ENCODE data around the gene USPL1. TPM values are rescaled to one million over a fixed set of nuclear protein-coding genes. Genes with fewer than 3 reads are reported as not detected.

The USPL1 gene
- total RNA-seq (2021) (14.3 to 15.9 TPM (median 15.4 TPM) in 3 replicates), Bru-seq, nascent RNA (percentile 89 among the genes with signal in this experiment)
- long read RNA-seq, experiment 1, transcript USPL1-201 (9 exons, 3,814 nt) = major isoform, 49 of 124 reads
- long read RNA-seq, experiment 1, partial matches to known transcripts = 9 of 124 reads
- long read RNA-seq, experiment 1, other reads (novel, unspliced or antisense) = 66 of 124 reads
- long read RNA-seq, experiment 2, transcript USPL1-201 (9 exons, 3,814 nt) = major isoform, 5 of 25 reads
- long read RNA-seq, experiment 2, partial matches to known transcripts = 11 of 25 reads
- long read RNA-seq, experiment 2, other reads (novel, unspliced or antisense) = 9 of 25 reads
- long read RNA-seq, experiment 3, partial matches to known transcripts = 2 of 7 reads
- long read RNA-seq, experiment 3, other reads (novel, unspliced or antisense) = 3 of 7 reads

DNA sequence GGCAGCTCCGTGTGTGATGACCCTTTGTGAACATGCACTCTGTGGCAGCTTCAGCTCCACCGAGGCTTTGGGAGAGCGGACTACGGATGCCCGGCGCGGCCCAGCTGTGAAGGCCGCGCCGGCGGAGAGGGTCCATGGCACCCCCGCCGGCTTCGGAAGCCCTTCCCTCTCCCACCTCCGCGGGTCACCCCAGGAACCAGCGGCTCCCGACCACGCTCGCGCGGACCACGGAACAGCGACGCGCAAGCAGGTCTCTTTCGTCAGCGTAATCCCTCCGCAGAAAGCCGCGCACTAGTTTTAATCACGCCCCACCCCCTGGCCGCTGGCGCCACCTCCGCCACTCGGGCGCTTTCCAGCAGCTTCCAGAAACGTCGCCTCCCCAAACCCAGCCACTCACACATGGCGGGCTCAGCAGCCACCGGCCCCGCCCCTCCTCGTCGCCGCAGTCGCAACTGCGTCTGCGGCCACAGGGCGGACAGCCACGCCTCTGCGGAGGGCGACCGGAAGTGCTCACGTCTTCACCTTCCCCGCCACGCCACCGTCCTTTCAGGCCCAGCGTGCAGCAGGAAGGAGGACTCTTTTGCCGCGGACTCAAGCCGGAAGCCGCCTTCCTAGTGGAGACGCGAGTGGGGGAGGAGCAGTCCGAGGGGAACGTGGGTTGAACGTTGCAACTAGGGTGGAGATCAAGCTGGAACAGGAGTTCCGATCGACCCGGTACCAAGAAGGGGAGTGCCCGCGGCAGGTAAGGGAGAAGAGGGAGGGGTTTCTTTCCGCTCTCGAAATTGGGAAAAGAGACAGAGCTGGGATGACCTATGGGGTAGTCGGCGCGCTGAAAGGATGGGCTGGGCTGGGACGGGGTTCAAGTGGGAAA is at the start of gene USPL1:
TSS of gene USPL1 (plus strand) at position 606 of the 871 bp plus-strand sequence. CDS start 3,221 bp downstream, outside the sequence.
- H3K27me3 Mint-ChIP-seq (ENCODE audit: low read depth) = no peaks in the 10 kb centered on the region
- POLR2A ChIA-PET = interaction anchor here (0.6 to 1.5 kb wide), 7 partner anchors 96 to 485 kb away, joined by 3 to 4 read pairs (median 3); partner anchors contain the start of gene HMGB1
- no peak within 1 kb of the TSS for H3K27ac Mint-ChIP-seq
- CTCF ChIA-PET = interaction anchor here (0.7 to 1.2 kb wide), 4 partner anchors 36 to 485 kb away, joined by 3 to 4 read pairs (median 3); no protein-coding TSS in a partner anchor
- no peaks in the 10 kb centered on the region for H3K9me3 Mint-ChIP-seq
- peaks cover 9% of the 10 kb centered on the region for H3K4me1 Mint-ChIP-seq
- H3K36me3 Mint-ChIP-seq = peaks cover 4% of the 10 kb centered on the region; the same call in 1 of the 2 replicates
- no peak within 1 kb of the TSS for H3K4me3 Mint-ChIP-seq
- ATAC-seq (peak; percentile 94), DNase-seq (ENCODE audit: low spot score) (peak; percentile 96)
- peak; percentile 66; the same call in 1 of the 2 replicates for TF ChIP-seq JUN (CRISPR knock-in tag; IDR thresholded peaks at IDR 0.05)
- TF ChIP-seq, protein P1, sequence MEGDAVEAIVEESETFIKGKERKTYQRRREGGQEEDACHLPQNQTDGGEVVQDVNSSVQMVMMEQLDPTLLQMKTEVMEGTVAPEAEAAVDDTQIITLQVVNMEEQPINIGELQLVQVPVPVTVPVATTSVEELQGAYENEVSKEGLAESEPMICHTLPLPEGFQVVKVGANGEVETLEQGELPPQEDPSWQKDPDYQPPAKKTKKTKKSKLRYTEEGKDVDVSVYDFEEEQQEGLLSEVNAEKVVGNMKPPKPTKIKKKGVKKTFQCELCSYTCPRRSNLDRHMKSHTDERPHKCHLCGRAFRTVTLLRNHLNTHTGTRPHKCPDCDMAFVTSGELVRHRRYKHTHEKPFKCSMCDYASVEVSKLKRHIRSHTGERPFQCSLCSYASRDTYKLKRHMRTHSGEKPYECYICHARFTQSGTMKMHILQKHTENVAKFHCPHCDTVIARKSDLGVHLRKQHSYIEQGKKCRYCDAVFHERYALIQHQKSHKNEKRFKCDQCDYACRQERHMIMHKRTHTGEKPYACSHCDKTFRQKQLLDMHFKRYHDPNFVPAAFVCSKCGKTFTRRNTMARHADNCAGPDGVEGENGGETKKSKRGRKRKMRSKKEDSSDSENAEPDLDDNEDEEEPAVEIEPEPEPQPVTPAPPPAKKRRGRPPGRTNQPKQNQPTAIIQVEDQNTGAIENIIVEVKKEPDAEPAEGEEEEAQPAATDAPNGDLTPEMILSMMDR (IDR thresholded peaks at IDR 0.05) = no peak
- TF ChIP-seq, protein P2, sequence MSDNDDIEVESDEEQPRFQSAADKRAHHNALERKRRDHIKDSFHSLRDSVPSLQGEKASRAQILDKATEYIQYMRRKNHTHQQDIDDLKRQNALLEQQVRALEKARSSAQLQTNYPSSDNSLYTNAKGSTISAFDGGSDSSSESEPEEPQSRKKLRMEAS (CRISPR knock-in tag; IDR thresholded peaks at IDR 0.05) = peak; percentile 97
- TF ChIP-seq NR1H2 (CRISPR knock-in tag; IDR thresholded peaks at IDR 0.05) = no peak
- no peak for TF ChIP-seq JAZF1 (CRISPR knock-in tag; IDR thresholded peaks at IDR 0.05)
- TF ChIP-seq MXD4 (CRISPR knock-in tag; IDR thresholded peaks at IDR 0.05; ENCODE audit: borderline replicate concordance) = no peak
- no peak for TF ChIP-seq FOXJ3 (CRISPR knock-in tag; IDR thresholded peaks at IDR 0.05; ENCODE audit: borderline replicate concordance)
- TF ChIP-seq GRHL2 (CRISPR knock-in tag; IDR thresholded peaks at IDR 0.05; ENCODE audit: insufficient replicate concordance, severe bottlenecking) = no peak
- no peak for TF ChIP-seq ZNF416 (CRISPR knock-in tag; IDR thresholded peaks at IDR 0.05)
- TF ChIP-seq, protein P3, sequence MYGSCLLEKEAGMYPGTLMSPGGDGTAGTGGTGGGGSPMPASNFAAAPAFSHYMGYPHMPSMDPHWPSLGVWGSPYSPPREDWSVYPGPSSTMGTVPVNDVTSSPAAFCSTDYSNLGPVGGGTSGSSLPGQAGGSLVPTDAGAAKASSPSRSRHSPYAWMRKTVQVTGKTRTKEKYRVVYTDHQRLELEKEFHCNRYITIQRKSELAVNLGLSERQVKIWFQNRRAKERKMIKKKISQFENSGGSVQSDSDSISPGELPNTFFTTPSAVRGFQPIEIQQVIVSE (CRISPR knock-in tag; IDR thresholded peaks at IDR 0.05; ENCODE audit: borderline replicate concordance) = no peak
- TF ChIP-seq ZNF671 (CRISPR knock-in tag; IDR thresholded peaks at IDR 0.05) = no peak
- peak; percentile 76; the same call in 1 of the 2 replicates for TF ChIP-seq NR3C1 (CRISPR knock-in tag; conservative IDR thresholded peaks at IDR 0.05; ENCODE audit: low read depth)
- TF ChIP-seq, protein P4, sequence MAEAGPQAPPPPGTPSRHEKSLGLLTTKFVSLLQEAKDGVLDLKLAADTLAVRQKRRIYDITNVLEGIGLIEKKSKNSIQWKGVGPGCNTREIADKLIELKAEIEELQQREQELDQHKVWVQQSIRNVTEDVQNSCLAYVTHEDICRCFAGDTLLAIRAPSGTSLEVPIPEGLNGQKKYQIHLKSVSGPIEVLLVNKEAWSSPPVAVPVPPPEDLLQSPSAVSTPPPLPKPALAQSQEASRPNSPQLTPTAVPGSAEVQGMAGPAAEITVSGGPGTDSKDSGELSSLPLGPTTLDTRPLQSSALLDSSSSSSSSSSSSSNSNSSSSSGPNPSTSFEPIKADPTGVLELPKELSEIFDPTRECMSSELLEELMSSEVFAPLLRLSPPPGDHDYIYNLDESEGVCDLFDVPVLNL (CRISPR knock-in tag; IDR thresholded peaks at IDR 0.05; ENCODE audit: borderline replicate concordance, low read depth) = no peak
- TF ChIP-seq ATF1 (CRISPR knock-in tag; IDR thresholded peaks at IDR 0.05) = no peak
- TF ChIP-seq, protein P5, sequence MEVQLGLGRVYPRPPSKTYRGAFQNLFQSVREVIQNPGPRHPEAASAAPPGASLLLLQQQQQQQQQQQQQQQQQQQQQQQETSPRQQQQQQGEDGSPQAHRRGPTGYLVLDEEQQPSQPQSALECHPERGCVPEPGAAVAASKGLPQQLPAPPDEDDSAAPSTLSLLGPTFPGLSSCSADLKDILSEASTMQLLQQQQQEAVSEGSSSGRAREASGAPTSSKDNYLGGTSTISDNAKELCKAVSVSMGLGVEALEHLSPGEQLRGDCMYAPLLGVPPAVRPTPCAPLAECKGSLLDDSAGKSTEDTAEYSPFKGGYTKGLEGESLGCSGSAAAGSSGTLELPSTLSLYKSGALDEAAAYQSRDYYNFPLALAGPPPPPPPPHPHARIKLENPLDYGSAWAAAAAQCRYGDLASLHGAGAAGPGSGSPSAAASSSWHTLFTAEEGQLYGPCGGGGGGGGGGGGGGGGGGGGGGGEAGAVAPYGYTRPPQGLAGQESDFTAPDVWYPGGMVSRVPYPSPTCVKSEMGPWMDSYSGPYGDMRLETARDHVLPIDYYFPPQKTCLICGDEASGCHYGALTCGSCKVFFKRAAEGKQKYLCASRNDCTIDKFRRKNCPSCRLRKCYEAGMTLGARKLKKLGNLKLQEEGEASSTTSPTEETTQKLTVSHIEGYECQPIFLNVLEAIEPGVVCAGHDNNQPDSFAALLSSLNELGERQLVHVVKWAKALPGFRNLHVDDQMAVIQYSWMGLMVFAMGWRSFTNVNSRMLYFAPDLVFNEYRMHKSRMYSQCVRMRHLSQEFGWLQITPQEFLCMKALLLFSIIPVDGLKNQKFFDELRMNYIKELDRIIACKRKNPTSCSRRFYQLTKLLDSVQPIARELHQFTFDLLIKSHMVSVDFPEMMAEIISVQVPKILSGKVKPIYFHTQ (CRISPR knock-in tag; IDR thresholded peaks at IDR 0.05) = no peak
- TF ChIP-seq, protein P6, sequence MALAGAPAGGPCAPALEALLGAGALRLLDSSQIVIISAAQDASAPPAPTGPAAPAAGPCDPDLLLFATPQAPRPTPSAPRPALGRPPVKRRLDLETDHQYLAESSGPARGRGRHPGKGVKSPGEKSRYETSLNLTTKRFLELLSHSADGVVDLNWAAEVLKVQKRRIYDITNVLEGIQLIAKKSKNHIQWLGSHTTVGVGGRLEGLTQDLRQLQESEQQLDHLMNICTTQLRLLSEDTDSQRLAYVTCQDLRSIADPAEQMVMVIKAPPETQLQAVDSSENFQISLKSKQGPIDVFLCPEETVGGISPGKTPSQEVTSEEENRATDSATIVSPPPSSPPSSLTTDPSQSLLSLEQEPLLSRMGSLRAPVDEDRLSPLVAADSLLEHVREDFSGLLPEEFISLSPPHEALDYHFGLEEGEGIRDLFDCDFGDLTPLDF (CRISPR knock-in tag; IDR thresholded peaks at IDR 0.05) = no peak; the same call in 1 of the 2 replicates
- TF ChIP-seq SMAD3 (CRISPR knock-in tag; IDR thresholded peaks at IDR 0.05; ENCODE audit: borderline replicate concordance) = peak; percentile 94
- no peak; the same call in 1 of the 2 replicates for TF ChIP-seq ZNF138 (CRISPR knock-in tag; conservative IDR thresholded peaks at IDR 0.05)
- TF ChIP-seq EMX1 (CRISPR knock-in tag; IDR thresholded peaks at IDR 0.05) = no peak
- TF ChIP-seq CREM (CRISPR knock-in tag; IDR thresholded peaks at IDR 0.05) = 0 out of 2 replicates have a peak, but pooled peaks have one; percentile 82
- no peak for TF ChIP-seq NFATC4 (CRISPR knock-in tag; IDR thresholded peaks at IDR 0.05)
- TF ChIP-seq ZNF423 (CRISPR knock-in tag; IDR thresholded peaks at IDR 0.05) = peak; percentile 62; the same call in 1 of the 2 replicates
- no peak for TF ChIP-seq PRRX2 (CRISPR knock-in tag; IDR thresholded peaks at IDR 0.05)
- TF ChIP-seq, protein P7, sequence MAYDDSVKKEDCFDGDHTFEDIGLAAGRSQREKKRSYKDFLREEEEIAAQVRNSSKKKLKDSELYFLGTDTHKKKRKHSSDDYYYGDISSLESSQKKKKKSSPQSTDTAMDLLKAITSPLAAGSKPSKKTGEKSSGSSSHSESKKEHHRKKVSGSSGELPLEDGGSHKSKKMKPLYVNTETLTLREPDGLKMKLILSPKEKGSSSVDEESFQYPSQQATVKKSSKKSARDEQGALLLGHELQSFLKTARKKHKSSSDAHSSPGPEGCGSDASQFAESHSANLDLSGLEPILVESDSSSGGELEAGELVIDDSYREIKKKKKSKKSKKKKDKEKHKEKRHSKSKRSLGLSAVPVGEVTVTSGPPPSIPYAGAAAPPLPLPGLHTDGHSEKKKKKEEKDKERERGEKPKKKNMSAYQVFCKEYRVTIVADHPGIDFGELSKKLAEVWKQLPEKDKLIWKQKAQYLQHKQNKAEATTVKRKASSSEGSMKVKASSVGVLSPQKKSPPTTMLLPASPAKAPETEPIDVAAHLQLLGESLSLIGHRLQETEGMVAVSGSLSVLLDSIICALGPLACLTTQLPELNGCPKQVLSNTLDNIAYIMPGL (CRISPR knock-in tag; IDR thresholded peaks at IDR 0.05) = peak; percentile 91; the same call in 1 of the 2 replicates

All from WTC11 (cell line).